Dedifferentiated amniotic fluid mesenchymal stem cell (primary cell): ENCODE measurements around the gene EOGT.

Experiments used
- DNase-seq: peaks from one replicate; pipeline ENCODE4 v3.0.0-alpha.2; 2016; ENCODE audit errors: extremely low spot score

Gene EOGT

GRCh38 chr3:69009559-69010410 is 3.7 kb downstream of the EOGT start:
- DNase-seq, result peak; percentile 84

GRCh38 chr3:69008980-69009379 is 4.5 kb downstream of the EOGT start:
- no peak for DNase-seq

GRCh38 chr3:69005791-69006482 is 7.5 kb downstream of the EOGT start:
- no peak for DNase-seq

- DNase-seq, result no peak
These were observed 8.3 kb downstream of the EOGT start for GRCh38 chr3:69005071-69005790.

GRCh38 chr3:69004138-69004537 is 9.3 kb downstream of the EOGT start:
- DNase-seq, result no peak

GRCh38 chr3:68999605-69000004 is 13.9 kb downstream of the EOGT start:
- no peak for DNase-seq

- DNase-seq, result no peak
These were observed 14.3 kb downstream of the EOGT start for GRCh38 chr3:68999158-68999557.

- DNase-seq, result no peak
These were observed 15.6 kb downstream of the EOGT start for GRCh38 chr3:68997887-68998286.

- DNase-seq, result no peak
These were observed 17.0 kb downstream of the EOGT start for GRCh38 chr3:68996356-68996995.

- DNase-seq, result peak; percentile 57
These were observed 24.7 kb downstream of the EOGT start for GRCh38 chr3:68988740-68989139.

GRCh38 chr3:68987322-68987721 is 26.2 kb downstream of the EOGT start:
- no peak for DNase-seq

GRCh38 chr3:68986496-68987208 is 26.8 kb downstream of the EOGT start:
- no peak for DNase-seq

- DNase-seq, result no peak
These were observed 28.2 kb downstream of the EOGT start for GRCh38 chr3:68985146-68985790.

GRCh38 chr3:68984011-68984530 is 29.4 kb downstream of the EOGT start:
- no peak for DNase-seq

- no peak for DNase-seq
These were observed 35.9 kb downstream of the EOGT start for GRCh38 chr3:68977486-68978167.

GRCh38 chr3:68974711-68975110 is 38.8 kb downstream of the EOGT start:
- no peak for DNase-seq

- DNase-seq, result no peak
These were observed 39.8 kb downstream of the EOGT start for GRCh38 chr3:68973639-68974038.

- DNase-seq, result peak; percentile 42
These were observed 41.0 kb downstream of the EOGT start for GRCh38 chr3:68972358-68972979.

- DNase-seq, result no peak
These were observed 48.8 kb downstream of the EOGT start for GRCh38 chr3:68964694-68965093.

- DNase-seq, result no peak
These were observed 49.6 kb downstream of the EOGT start for GRCh38 chr3:68963891-68964290.
